Testis (tissue), 3 donors: ENCODE results near the gene CELSR1. TPM values are rescaled to one million over a fixed set of nuclear protein-coding genes. Genes with fewer than 3 reads are reported as not detected.

Experiments
- DNase-seq: peaks from one replicate; pipeline ENCODE4 v3.0.0-alpha.2; 2019
- H3K27ac ChIP-seq, 2 donors: fragments of 200-600 bp; sonication (generic); one replicate each; pipeline ENCODE4 v1.5.1; 2019
- H3K27me3 ChIP-seq: fragments of 200-600 bp; sonication (generic); one replicate; pipeline ENCODE4 v1.5.1; 2019
- H3K36me3 ChIP-seq: fragments of 200-600 bp; sonication (generic); one replicate; pipeline ENCODE4 v1.5.1; 2017; ENCODE audit warnings: low read depth; ENCODE audit errors: missing control alignments
- H3K4me1 ChIP-seq: fragments of 200-600 bp; sonication (generic); one replicate; pipeline ENCODE4 v1.5.1; 2019
- H3K4me3 ChIP-seq, 2 donors: fragments of 200-600 bp; sonication (generic); one replicate each; pipeline ENCODE4 v1.5.1; 2017 to 2019
- H3K9me3 ChIP-seq: fragments of 200-600 bp; sonication (generic); one replicate; pipeline ENCODE4 v1.5.1; 2017
- POLR2A ChIP-seq: fragments of 450-650 bp; IDR thresholded peaks from one replicate; pipeline ENCODE4 v1.6.1; 2017; ENCODE audit warnings: antibody characterized with exemption, mild to moderate bottlenecking, moderate library complexity
- WGBS, 2 donors: methylation state at CpG; one replicate each; pipeline ENCODE4 v1.1.5; 2018; 5-methylcytosine and 5-hydroxymethylcytosine counted together
- intact Hi-C: fragments of 100-400 bp; cut with DNase I; formaldehyde crosslinking; loops from one replicate; pipeline ENCODE4 v1.15.1; 2023; ENCODE audit warnings: low total_unique reads
- polyA plus RNA-seq: library from polyadenylated mRNA; stranded (reverse); fragments of 350-450 nt; fragmentation: Illumina TruSeq; extraction: RNeasy Lipid Tissue Mini Kit (QIAGEN cat#74804); gene quantifications from one replicate; pipeline ENCODE4 v1.2.3, GENCODE V29; 2014; ENCODE audit warnings: low read depth, low replicate concordance; ENCODE audit not compliant: insufficient read depth
- total RNA-seq, 2 donors: library from RNA; depleted of rRNA; stranded (reverse); fragments of >200 nt; gene quantifications; one replicate each; pipeline ENCODE4 v1.2.3, GENCODE V29; 2016
- TF ChIP-seq, protein P1 (sequence below), 3 experiments: fragments of 450-650 bp in 2 of 3; fragments of 200-600 bp in 1 of 3; sonication (generic) in 1 of 3; IDR thresholded peaks; one replicate each; pipeline ENCODE4 v1.5.1; 2016 to 2019; ENCODE audit warnings: antibody characterized with exemption in 3 of 3, mild to moderate bottlenecking in 2 of 3, moderate library complexity in 1 of 3

CELSR1 gene
- total and polyA plus RNA-seq, 3 donors from 2014 or later: 5.6 to 21.5 (median 13.8) TPM

DNA sequence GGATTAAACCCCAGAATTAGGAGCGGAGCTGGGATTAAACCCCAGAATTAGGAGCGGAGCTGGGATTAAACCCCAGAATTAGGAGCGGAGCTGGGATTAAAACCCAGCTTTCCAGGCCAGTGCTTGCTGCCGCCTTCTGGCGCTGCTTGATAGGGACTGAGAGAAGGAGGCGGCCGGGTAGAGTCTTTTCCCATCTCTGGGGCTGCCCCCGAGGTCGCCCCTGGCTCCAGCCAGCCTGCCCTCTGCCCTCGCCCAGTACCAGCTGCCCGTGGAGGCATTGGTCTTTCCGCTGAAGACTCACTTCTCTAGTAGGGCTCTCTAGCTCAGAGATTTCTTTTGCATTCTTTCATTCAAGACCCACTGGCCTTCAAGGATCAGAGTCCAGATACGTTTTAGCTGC, 196.7 kb downstream of the CELSR1 start:
- no peaks in the 10 kb centered on the region for H3K9me3 ChIP-seq
- H3K4me3 ChIP-seq: no peak overlapping the region
- 88 to 94% methylated on average over 13 of the region's 13 CpGs for WGBS, 2 donors
- no peaks in the 10 kb centered on the region for H3K36me3 ChIP-seq
- peaks cover 8% of the 10 kb centered on the region for H3K4me1 ChIP-seq
- H3K27me3 ChIP-seq: no peaks in the 10 kb centered on the region
- TF ChIP-seq, protein P1, sequence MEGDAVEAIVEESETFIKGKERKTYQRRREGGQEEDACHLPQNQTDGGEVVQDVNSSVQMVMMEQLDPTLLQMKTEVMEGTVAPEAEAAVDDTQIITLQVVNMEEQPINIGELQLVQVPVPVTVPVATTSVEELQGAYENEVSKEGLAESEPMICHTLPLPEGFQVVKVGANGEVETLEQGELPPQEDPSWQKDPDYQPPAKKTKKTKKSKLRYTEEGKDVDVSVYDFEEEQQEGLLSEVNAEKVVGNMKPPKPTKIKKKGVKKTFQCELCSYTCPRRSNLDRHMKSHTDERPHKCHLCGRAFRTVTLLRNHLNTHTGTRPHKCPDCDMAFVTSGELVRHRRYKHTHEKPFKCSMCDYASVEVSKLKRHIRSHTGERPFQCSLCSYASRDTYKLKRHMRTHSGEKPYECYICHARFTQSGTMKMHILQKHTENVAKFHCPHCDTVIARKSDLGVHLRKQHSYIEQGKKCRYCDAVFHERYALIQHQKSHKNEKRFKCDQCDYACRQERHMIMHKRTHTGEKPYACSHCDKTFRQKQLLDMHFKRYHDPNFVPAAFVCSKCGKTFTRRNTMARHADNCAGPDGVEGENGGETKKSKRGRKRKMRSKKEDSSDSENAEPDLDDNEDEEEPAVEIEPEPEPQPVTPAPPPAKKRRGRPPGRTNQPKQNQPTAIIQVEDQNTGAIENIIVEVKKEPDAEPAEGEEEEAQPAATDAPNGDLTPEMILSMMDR (IDR thresholded peaks at IDR 0.05): no peak
- TF ChIP-seq POLR2A: no peak
- intact Hi-C loops: no loop called here
- no peak overlapping the region for H3K27ac ChIP-seq
- DNase-seq: no peak

DNA sequence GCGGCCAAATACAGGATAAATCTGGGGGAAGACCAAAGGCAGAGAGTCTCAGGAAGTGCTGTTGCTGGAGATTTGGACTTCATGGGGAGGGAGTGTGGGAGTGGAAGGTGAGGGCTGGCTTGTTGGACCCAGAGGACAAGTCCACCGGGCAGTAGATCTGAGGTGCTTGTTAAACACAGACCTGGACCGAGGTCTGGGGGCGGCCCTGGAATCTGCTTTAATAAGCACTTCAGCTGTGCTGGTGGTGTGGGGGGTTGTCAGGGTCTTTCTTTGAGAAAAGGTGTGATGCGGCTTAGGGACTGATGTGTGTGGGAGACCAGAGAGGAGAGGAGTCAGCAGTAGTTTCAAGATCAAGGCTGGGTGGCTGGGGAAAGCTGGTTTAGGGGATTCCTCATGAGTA, 197.5 kb downstream of the CELSR1 start:
- intact Hi-C loops: no loop called here
- H3K4me1 ChIP-seq: peaks cover 8% of the 10 kb centered on the region
- WGBS, 2 donors: 90 to 98% methylated on average over 5 of the region's 5 CpGs
- no peak overlapping the region for H3K27ac ChIP-seq
- no peaks in the 10 kb centered on the region for H3K9me3 ChIP-seq
- TF ChIP-seq, protein P1 (IDR thresholded peaks at IDR 0.05): no peak
- no peak for TF ChIP-seq POLR2A
- DNase-seq: no peak
- H3K4me3 ChIP-seq: no peak overlapping the region
- no peaks in the 10 kb centered on the region for H3K36me3 ChIP-seq
- no peaks in the 10 kb centered on the region for H3K27me3 ChIP-seq

DNA sequence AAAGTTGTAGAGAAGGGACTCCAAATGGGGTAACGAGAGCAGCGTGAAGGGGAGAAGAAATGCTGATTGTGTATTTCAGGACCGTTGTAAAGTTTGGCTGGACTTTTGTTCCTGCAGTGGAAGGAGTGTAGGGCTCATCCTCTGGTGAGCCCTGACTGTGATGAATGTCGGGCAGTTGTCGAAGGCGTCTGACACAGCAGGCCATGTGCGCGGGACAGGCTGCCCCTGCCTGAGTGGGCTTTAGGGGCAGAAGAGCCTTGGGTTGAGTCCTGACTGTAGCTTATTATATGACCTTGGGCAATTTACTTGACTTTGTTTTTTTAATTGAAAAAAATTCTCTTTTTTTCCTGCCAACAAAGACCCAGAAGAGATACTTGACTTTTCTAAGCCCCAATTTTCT, 198.8 kb downstream of the CELSR1 start:
- Histone ChIP-seq H3K4me3 (no peak overlapping the region), H3K4me1 (peaks cover 12% of the 10 kb centered on the region), H3K36me3 (no peaks in the 10 kb centered on the region), H3K9me3 (no peaks in the 10 kb centered on the region), H3K27me3 (no peaks in the 10 kb centered on the region), H3K27ac (no peak overlapping the region)
- intact Hi-C loops: no loop called here
- DNase-seq: no peak
- TF ChIP-seq, protein P1 (IDR thresholded peaks at IDR 0.05): no peak
- TF ChIP-seq POLR2A: no peak
- WGBS, 2 donors: 85 to 88% methylated on average over 8 of the region's 8 CpGs

DNA sequence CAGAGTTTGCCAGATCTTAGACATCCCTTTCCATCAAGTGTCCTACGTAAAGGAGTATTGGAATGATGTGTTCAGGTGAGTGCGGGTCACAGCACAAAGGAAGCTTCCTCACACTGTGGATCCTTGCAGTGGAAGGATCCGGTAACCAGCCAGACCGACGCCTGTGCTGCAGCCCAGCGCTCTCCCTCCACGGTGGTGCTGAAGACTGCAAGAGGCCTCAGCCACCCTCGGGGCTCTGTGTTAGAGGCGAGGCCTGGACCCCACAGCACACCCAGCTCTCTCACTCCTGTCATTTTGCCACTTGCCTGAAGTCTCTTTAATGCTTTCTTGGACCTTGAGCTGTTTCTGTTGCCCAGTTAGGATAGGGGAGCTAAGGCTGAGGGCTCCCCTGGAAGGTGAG, 199.6 kb downstream of the CELSR1 start:
- Histone ChIP-seq H3K9me3 (no peaks in the 10 kb centered on the region), H3K27me3 (no peaks in the 10 kb centered on the region), H3K27ac (no peak overlapping the region), H3K36me3 (no peaks in the 10 kb centered on the region), H3K4me1 (peaks cover 12% of the 10 kb centered on the region), H3K4me3 (no peak overlapping the region)
- DNase-seq: no peak
- intact Hi-C loops: no loop called here
- TF ChIP-seq, protein P1 (IDR thresholded peaks at IDR 0.05): no peak
- TF ChIP-seq POLR2A: no peak
- WGBS, 2 donors: 84 to 89% methylated on average over 9 of the region's 9 CpGs
